22Rv1 (cell line): ENCODE measurements around the gene PTPRD.

Experiments used
- H3K27ac ChIP-seq: fragments of 450-650 bp; 2 replicates; pipeline ENCODE4 v1.5.1; 2017
- CTCF ChIP-seq: fragments of 450-650 bp; IDR thresholded peaks from 2 replicates; pipeline ENCODE4 v1.5.1; 2017; ENCODE audit warnings: mild to moderate bottlenecking
- ZFX ChIP-seq: fragments of 450-650 bp; IDR thresholded peaks from 2 replicates; pipeline ENCODE4 v1.6.1; 2017; ENCODE audit warnings: antibody characterized with exemption, borderline replicate concordance

The PTPRD gene

GRCh38 chr9:10613419-10613818 lies 617 bp upstream of the PTPRD start:
- no peak for TF ChIP-seq CTCF
- H3K27ac ChIP-seq = no peak overlapping the region; the same call in 1 of the 2 replicates

- TF ChIP-seq CTCF (no peak), ZFX (no peak)
- no peak overlapping the region for H3K27ac ChIP-seq
These were observed 7.4 kb downstream of the PTPRD start for GRCh38 chr9:10605388-10605787.

GRCh38 chr9:10604927-10605326 lies 7.9 kb downstream of the PTPRD start:
- TF ChIP-seq CTCF (no peak), ZFX (no peak)
- H3K27ac ChIP-seq = no peak overlapping the region

GRCh38 chr9:10597801-10598200 lies 15.0 kb downstream of the PTPRD start:
- TF ChIP-seq CTCF = no peak
- no peak for TF ChIP-seq ZFX
- H3K27ac ChIP-seq = no peak overlapping the region

GRCh38 chr9:10594482-10594881 lies 18.3 kb downstream of the PTPRD start:
- TF ChIP-seq CTCF (no peak), ZFX (no peak)

GRCh38 chr9:10586407-10586806 lies 26.4 kb downstream of the PTPRD start:
- TF ChIP-seq ZFX = no peak
- no peak for TF ChIP-seq CTCF
- H3K27ac ChIP-seq = no peak overlapping the region

More at GRCh38 chr9:10594482-10594881, 18.3 kb downstream of the PTPRD start:
- H3K27ac ChIP-seq = no peak overlapping the region

- no peak overlapping the region for H3K27ac ChIP-seq
- TF ChIP-seq CTCF = no peak
- TF ChIP-seq ZFX = no peak
These were observed 41.1 kb downstream of the PTPRD start for GRCh38 chr9:10571699-10572098.
